Measurements from ENCODE around the gene KANSL1L. TPM values are rescaled to one million over a fixed set of nuclear protein-coding genes. Genes with fewer than 3 reads are reported as not detected.

Gene KANSL1L
- total and polyA plus RNA-seq, 9 of the 15 experiments (the other 6 are each of a cell fraction or from before 2014, with no cell fraction given): 1.3 to 6.7 (median 2.4) TPM

DNA sequence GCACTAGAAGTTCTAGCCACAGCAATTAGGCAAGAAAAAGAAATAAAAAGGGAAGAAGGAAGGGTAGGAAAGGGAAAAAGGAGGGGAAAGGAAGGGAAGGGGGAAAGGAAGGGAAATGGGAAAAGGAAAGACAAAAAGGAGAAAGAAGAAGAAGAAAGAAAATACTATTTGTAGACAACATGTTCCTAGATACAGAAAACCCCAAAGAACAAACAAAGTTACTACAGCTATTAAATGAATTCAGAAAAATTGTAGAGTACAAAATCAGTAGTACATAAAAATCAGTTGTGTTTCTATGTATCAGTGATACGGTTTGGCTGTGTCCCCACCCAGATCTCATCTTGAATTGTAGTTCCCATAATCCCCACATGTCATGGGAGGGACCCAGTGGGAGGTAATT, 116.5 kb downstream of the KANSL1L start (continued):
- no peak for TF ChIP-seq BRD4 (IDR thresholded peaks at IDR 0.05)

DNA sequence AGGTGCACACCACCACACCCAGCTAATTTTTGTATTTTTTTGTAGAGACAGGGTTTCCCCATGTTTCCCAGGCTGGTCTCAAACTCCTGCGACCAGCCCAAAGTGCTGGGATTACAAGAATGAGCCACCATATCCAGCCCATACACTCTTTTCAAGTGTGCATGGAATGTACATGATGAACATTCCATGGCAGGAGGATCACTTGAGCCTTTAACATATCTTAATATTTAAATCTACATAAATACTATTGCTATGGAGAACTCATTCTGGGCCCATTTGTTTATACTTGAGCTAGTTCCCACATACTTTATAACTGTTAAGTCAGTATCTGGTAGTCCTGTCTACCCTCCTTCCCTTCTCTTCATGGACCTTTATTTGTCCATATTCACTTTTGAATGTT, 120.3 kb downstream of the KANSL1L start:
- Histone ChIP-seq H3K4me1 (replicated peaks in 1 of 2; ENCODE audit: control insufficient read depth in 2 of 2, insufficient read depth in 2 of 2, low read length in 2 of 2) (no peaks in the 10 kb centered on the region), H2AFZ (ENCODE audit: low read depth, low read length) (no peak overlapping the region), H3K36me3 (ENCODE audit: control insufficient read depth, insufficient read depth, low read length) (no peaks in the 10 kb centered on the region), H3K9me3 (replicated peaks; ENCODE audit: control insufficient read depth, insufficient read depth, low read depth, low read length) (no peaks in the 10 kb centered on the region), H3K4me3 (no peak overlapping the region), H3K27me3 (ENCODE audit: control insufficient read depth in 2 of 2, insufficient read depth in 2 of 2, low read length in 2 of 2) (no peaks in the 10 kb centered on the region), H3K79me2 (ENCODE audit: control insufficient read depth, insufficient read depth, low read length) (no peaks in the 10 kb centered on the region), H3K9ac (ENCODE audit: insufficient read depth in 1 of 2, low read depth in 2 of 2, low read length in 2 of 2) (no peak overlapping the region), H3K4me2 (ENCODE audit: insufficient read depth, low read length) (no peak overlapping the region), H4K20me1 (replicated peaks; ENCODE audit: control insufficient read depth, insufficient read depth, low read length) (no peaks in the 10 kb centered on the region), H3K9me1 (ENCODE audit: control insufficient read depth, insufficient read depth, low read length) (no peaks in the 10 kb centered on the region), H3K27ac (ENCODE audit: extremely low read depth, low read depth, low read length) (no peak overlapping the region)
- no peak for DNase-seq (ENCODE audit: extremely low read depth in 1 of 4, low spot score in 3 of 4)
- FAIRE-seq: no peak
- ChIA-PET CTCF (ENCODE audit: low intra/inter-chr PET ratio) (no interaction called here), POLR2A (no interaction called here)
- ATAC-seq: no peak
- no TSS peak for BruUV-seq (replicated peaks)
- 0% methylated on average over 1 of the region's 1 CpG for WGBS (ENCODE audit: insufficient coverage, low coverage, missing lambda C conversion rate)
- in situ Hi-C loops (cut with MboI): no loop called here
- intact Hi-C loops (cut with micrococcal nuclease): no loop called here
- TF ChIP-seq TCF3 (CRISPR knock-in tag; IDR thresholded peaks at IDR 0.05) (no peak), ZSCAN29 (IDR thresholded peaks at IDR 0.05) (no peak), ZC3H4 (CRISPR knock-in tag; IDR thresholded peaks at IDR 0.05; ENCODE audit: borderline replicate concordance) (no peak), ZBTB8A (IDR thresholded peaks at IDR 0.05; ENCODE audit: partially characterized antibody) (no peak), PCBP2 (IDR thresholded peaks at IDR 0.05; ENCODE audit: low read depth, low read length, poor library complexity, severe bottlenecking) (no peak)

- Histone ChIP-seq H3K9ac (ENCODE audit: insufficient read depth in 1 of 2, low read depth in 2 of 2, low read length in 2 of 2) (no peak overlapping the region), H3K27me3 (ENCODE audit: control insufficient read depth in 2 of 2, insufficient read depth in 2 of 2, low read length in 2 of 2) (no peaks in the 10 kb centered on the region), H3K9me3 (replicated peaks; ENCODE audit: control insufficient read depth, insufficient read depth, low read depth, low read length) (no peaks in the 10 kb centered on the region), H3K4me1 (replicated peaks in 1 of 2; ENCODE audit: control insufficient read depth in 2 of 2, insufficient read depth in 2 of 2, low read length in 2 of 2) (no peaks in the 10 kb centered on the region), H3K4me3 (no peak overlapping the region), H3K27ac (ENCODE audit: extremely low read depth, low read depth, low read length) (no peak overlapping the region), H3K9me1 (ENCODE audit: control insufficient read depth, insufficient read depth, low read length) (no peaks in the 10 kb centered on the region), H2AFZ (ENCODE audit: low read depth, low read length) (no peak overlapping the region), H3K79me2 (ENCODE audit: control insufficient read depth, insufficient read depth, low read length) (no peaks in the 10 kb centered on the region), H3K4me2 (ENCODE audit: insufficient read depth, low read length) (no peak overlapping the region), H4K20me1 (replicated peaks; ENCODE audit: control insufficient read depth, insufficient read depth, low read length) (no peaks in the 10 kb centered on the region), H3K36me3 (ENCODE audit: control insufficient read depth, insufficient read depth, low read length) (no peaks in the 10 kb centered on the region)
- 10% methylated on average over 1 of the region's 1 CpG for WGBS (ENCODE audit: insufficient coverage, low coverage, missing lambda C conversion rate)
- intact Hi-C loops (cut with micrococcal nuclease) (no loop called here), in situ Hi-C loops (cut with MboI) (no loop called here)
- no TSS peak for BruUV-seq (replicated peaks)
- ATAC-seq (no peak), DNase-seq (ENCODE audit: extremely low read depth in 1 of 4, low spot score in 3 of 4) (no peak), FAIRE-seq (no peak)
- ChIA-PET CTCF (ENCODE audit: low intra/inter-chr PET ratio) (no interaction called here), POLR2A (no interaction called here)
- no peak for TF ChIP-seq PML (IDR thresholded peaks at IDR 0.05; ENCODE audit: low read length)
- no peak for TF ChIP-seq RBM25 (IDR thresholded peaks at IDR 0.05; ENCODE audit: low read depth, low read length, severe bottlenecking)
- TF ChIP-seq SREBF1 (IDR thresholded peaks at IDR 0.05; ENCODE audit: borderline replicate concordance, low read depth, low read length): no peak
- no peak for TF ChIP-seq C11orf30 (IDR thresholded peaks at IDR 0.05; ENCODE audit: low read depth)
- no peak for TF ChIP-seq ZNF785 (CRISPR knock-in tag; IDR thresholded peaks at IDR 0.05)
- TF ChIP-seq KDM2B (CRISPR knock-in tag; IDR thresholded peaks at IDR 0.05): no peak
- no peak for TF ChIP-seq TRIM24 (IDR thresholded peaks at IDR 0.05)
- no peak for TF ChIP-seq FOSL1 (tag; conservative IDR thresholded peaks at IDR 0.05)
- no peak for TF ChIP-seq PHF8 (IDR thresholded peaks at IDR 0.05; ENCODE audit: borderline replicate concordance, low read length)
- TF ChIP-seq NONO (IDR thresholded peaks at IDR 0.05; ENCODE audit: low read depth in 2 of 2, low read length in 1 of 2): no peak
- no peak for TF ChIP-seq XRCC5 (IDR thresholded peaks at IDR 0.05; ENCODE audit: low read depth, low read length)
- TF ChIP-seq BRD4 (IDR thresholded peaks at IDR 0.05): no peak
- no peak for TF ChIP-seq HNRNPH1 (optimal IDR thresholded peaks at IDR 0.05; ENCODE audit: low read depth, low read length)
- TF ChIP-seq ZZZ3 (IDR thresholded peaks at IDR 0.05): no peak
These were observed 121.4 kb downstream of the KANSL1L start for GRCh38 chr2:210049831-210050230.

All from K562 (cell line).